ENCODE measurements around the gene OPN1SW.

The OPN1SW gene

DNA sequence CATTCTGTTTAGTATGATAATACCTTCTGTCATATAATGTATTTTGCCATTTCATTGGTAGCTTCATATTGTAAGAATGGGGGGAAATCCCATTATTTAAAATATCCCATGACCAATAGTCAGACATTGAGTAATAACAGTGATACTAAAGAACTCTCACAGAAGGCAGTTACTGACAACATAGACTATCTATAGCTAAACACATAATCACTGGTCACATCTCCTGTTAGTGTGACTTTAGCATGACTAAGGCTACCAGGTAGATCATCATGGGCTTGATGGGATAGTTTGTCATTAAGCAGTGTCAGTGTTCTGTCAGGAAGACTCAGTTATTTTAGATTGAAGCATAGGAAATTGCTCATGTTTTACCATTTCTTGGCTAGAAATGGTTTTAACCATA, 16.4 kb downstream of the OPN1SW start:
- DNase-seq (ENCODE audit: low spot score) (no peak), FAIRE-seq (no peak)

DNA sequence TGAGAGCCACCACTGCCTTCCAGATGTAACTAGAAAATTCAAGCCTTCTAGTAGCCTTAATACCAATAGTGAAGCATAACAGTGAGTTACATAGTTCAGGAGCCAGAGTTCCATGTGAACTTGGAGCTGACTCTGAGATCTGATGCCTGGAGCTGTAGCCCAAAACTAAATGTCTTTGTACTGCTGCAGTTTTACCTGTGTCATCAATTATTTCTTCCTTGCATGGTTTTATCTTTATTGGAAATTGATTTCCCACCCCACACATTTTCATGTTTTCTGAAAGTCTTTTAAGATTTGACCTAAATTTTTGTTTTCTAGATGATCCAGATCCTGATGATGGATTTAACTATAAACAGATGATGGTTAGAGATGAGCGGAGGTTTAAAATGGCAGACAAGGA, 17.0 kb downstream of the OPN1SW start:
- DNase-seq (ENCODE audit: low spot score) (no peak), FAIRE-seq (no peak)

DNA sequence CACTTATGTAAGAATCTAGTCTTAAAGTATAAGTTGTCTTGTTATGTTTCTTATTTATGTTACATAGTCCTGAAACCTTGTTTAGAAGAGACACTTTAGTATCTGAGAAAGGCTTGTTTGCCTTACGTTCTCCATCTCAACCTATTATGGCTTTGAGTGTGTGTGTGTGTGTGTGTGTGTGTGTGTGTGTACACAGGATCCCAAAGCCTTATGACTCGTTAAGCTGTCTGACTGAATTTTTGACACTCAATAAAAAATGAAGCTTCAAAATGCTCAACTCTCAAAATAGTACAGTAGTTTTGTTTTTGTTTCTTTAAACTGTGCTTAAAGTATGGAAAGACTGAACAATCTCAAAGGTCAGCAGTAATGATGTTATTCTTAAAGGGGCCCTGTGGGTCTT, 18.4 kb downstream of the OPN1SW start:
- DNase-seq (ENCODE audit: low spot score) = no peak
- FAIRE-seq = no peak

DNA sequence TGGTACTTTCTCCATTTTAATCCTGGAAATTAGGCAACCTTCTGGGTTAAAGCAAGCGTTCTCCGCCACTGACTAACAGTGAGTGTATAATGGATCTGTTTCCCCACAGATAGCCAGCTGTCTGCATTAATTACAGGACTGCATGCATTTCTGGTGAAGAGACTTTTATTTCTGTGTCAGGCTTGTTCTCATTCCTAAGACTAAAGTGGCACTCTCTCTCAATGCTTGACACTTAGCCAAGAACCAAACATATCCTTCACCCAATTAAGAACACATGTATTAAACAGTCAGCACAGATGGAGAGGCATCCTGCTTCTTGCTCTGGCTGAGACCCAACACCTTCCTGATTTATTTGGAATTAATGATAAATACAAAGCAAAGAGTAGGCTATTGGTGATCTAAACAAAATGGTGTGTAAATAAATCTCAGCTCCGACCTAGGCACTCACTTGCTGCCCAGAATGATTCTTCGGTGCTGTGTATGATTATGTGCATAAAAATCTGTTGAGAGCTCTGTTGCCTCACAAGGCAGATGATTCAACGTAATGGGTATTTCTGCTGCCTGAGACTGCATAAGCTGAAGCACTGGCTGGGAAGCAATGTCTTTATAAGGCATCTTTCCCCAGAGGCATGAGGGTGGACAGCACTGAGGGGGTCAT, 19.6 kb downstream of the OPN1SW start:
- DNase-seq (ENCODE audit: low spot score) = no peak
- FAIRE-seq = no peak

DNA sequence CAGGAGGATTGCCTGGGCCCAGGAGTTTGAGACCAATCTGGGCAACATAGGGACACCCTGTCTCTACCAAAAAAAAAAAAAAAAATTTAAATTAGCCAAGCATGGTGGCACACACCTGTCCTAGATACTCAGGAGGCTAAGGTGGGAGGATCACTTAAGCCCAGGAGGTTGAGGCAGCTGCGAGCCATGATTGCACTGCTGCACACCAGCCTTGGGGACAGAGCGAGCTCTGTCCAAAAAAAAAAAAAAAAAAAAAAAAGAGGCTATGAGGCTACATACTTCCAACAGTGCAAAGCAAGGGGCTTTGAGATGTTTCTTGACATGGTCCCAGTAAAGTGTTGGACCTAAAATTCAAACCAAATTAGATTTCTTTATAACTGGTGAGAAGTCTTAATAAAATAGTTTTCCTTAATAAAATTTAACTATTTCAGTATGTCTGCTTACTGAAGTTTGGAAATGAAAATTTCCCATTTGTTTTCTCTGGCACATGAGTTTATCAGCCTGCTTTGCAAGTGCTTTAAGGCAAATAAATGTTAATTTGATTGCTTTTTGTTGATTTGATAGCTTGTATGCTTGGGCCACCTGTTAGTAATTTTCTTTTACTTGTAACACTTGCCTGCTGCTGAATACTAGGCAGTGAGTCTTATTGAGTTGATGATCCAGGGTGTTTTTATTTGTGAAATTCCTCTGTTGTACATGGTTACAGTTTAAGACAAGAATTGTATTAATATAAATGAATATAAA, 20.3 kb downstream of the OPN1SW start:
- FAIRE-seq (no peak), DNase-seq (ENCODE audit: low spot score) (no peak)

DNA sequence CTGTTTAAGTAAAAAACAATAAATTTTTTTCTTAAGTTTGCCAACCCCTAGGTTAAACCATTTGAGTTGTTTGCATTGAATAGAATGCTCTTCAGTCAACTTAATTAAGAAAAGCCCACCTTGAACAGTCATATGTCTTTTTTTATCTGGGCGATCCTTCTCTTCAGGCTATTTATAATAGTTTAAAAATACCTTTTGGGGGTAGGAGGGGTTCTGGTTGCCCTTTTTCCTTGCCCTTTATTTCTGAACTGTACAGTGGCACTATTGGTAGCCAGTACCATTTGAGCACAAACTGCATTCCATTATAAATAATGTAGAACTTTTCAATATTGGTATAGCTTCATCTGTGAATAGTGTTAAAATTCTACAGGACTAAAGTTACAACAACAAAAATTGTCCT, 23.3 kb downstream of the OPN1SW start:
- DNase-seq (ENCODE audit: low spot score) = no peak
- FAIRE-seq = no peak

DNA sequence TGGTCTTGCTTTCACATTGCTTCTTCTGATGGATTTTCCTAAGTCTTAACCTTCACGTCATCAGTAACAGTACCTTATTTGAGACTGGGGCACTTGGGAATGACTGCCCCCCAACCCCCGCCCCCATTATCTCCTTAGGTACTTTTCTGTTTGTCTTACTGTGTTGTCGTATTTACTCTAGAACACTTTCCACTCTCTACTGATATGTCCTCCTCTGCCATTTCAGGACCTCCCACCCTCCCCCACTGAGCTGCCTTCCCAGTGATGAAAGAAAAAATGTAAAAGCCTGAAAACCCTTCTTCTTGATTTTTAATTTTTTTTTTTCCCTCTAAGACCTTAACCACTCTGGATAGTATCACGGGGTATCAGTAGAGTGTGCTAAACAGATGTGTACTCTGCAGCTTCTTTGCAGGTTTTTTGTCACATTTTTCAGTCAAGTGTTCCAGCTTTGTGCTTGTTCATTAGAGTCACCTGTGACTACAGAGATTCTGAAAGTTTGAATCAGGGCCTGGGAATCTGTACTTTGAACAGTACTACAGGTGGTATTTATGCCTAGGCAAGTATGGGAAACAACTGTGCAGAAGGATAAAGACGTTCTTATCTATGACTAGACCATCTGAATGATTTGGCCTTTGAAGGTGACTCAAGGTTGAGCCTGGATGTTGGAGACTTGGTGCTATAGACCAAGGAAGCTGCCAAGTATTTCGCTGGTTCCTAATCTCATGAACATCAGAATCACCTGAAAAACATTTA, 28.1 kb downstream of the OPN1SW start:
- FAIRE-seq (no peak), DNase-seq (ENCODE audit: low spot score) (no peak)

DNA sequence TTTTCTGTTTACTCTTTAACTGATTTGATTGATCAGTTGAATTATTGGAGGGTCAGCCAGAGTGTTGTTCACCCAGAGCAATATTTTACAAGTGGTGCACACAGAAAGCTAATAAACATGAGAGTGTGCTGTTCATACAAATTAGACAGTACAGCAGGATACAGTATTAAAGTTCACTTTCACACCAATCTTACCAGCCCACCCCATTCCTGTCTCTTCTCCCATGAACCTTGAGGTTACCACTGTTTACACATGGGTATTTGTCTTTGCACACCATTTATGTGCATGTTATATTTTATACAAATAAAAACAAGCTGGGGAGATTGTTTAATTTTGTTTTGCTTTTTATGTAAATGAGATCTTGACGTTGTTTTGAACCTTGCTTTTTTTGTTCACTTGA, 29.9 kb downstream of the OPN1SW start:
- DNase-seq (ENCODE audit: low spot score) (no peak), FAIRE-seq (no peak)

DNA sequence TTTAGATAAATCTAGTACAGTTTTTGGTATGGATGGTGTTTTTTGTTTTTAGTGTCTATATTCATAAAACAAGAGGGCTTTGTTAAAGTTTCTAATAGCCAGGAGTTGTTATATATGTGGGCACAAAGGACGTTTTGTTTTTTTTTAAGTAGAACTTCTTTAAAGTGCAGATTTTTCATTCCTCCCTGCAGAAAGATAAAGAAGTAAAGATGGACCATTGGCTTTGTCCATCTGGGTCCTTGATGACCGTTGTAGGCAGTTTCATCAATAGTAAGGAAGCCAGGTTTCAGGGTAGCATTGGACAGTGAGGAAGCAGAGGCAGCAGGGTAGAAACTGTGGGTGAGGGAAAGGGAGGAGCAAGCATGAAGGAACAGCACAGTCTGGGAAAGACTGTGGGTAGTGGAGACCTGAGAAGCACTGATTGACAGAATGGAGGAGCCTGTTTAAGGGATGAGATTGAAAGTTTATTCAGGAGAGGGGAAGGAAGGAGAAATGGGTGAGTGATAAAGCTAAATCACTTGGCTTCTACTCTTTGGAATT, 31.2 kb downstream of the OPN1SW start:
- no peak for FAIRE-seq

DNA sequence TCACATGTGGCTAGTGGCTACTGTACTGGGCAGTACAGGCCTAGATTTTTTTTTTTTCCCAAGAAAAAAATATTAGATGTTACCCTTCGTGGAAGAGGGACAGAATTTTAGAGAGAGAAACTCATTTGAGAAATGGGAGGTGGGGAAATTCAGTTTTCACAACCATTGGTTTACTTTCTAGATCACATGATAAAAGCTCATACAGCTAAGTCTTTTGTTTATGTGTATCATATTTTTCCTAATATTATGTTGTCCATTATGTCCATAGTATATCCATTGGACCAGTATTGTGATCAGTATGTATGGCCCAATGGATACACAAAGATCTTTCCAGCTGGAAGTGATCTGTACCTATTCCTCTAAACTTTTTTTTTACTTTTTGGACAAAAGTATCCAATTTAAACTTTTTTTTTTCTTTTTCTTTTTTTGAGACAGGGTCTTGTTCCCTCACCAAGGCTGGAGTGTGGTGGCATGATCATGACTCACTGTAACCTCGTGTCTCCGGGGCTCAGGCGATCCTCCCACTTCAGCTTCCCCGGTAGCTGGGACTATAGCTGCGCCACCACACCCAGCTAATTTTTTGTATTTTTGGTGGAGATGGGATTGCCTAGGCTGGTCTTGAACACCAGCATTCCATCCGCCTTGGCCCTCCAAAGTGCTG, 32.4 kb downstream of the OPN1SW start:
- FAIRE-seq = no peak
- DNase-seq (ENCODE audit: low spot score) = no peak

More for the DNA sequence above, 31.2 kb downstream of the OPN1SW start:
- no peak for DNase-seq (ENCODE audit: low spot score)

DNA sequence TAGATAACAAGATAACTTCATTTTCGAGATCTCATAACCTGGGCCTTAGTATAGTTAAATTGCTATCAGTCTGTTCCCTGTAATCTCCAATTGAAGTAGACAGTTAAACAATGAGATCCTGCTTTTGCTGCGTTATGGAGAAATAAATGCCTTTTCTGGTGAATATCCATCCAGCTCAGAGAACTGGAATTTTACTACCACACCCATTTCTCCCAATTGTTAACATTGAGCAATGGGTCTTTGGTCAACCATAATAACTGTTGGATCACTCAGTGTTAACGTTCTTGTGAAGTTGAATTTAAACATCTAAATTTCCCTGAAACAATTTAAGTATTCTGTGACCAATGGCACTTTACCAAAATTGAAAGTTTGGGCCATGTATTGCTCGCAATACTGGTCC, 33.4 kb downstream of the OPN1SW start:
- FAIRE-seq (no peak), DNase-seq (ENCODE audit: low spot score) (no peak)

DNA sequence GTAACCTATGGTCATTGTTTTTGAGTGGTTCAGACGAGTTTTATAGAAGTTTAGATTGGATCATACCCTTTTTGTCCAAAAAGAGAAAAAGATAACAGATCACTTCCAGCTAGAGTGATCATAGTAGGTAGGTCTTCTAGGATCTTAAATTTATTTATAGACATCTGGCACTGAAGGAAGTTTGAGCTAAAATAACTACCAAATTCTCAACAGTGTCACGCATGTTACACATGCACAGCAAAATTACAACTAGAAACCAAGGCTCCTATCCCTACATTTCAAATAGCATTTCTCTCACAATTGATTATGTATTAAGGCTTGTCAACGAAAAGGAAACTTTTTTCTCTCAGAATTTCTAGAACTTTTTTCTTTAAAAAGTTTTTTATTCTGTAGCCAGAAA, 34.1 kb downstream of the OPN1SW start:
- DNase-seq (ENCODE audit: low spot score) = no peak
- no peak for FAIRE-seq

DNA sequence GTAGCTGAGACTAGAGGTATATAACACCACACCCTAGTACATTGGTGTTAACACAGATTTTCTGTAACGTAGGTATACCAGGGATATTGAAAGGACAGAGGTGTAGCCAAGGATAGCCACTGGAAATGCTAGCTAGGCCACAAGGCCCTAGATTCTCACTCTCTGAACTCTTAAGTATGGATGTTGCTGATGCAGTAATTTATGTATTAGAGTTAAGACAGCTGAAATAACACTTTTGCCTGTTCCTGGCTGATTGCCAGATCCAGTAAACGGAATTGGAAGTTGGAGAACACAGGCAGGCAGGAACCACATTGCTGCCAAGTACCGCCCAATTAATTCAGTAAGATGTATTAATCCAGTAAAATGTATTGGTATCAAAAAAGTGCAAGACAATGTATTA, 34.6 kb downstream of the OPN1SW start:
- DNase-seq (ENCODE audit: low spot score) (no peak), FAIRE-seq (no peak)

DNA sequence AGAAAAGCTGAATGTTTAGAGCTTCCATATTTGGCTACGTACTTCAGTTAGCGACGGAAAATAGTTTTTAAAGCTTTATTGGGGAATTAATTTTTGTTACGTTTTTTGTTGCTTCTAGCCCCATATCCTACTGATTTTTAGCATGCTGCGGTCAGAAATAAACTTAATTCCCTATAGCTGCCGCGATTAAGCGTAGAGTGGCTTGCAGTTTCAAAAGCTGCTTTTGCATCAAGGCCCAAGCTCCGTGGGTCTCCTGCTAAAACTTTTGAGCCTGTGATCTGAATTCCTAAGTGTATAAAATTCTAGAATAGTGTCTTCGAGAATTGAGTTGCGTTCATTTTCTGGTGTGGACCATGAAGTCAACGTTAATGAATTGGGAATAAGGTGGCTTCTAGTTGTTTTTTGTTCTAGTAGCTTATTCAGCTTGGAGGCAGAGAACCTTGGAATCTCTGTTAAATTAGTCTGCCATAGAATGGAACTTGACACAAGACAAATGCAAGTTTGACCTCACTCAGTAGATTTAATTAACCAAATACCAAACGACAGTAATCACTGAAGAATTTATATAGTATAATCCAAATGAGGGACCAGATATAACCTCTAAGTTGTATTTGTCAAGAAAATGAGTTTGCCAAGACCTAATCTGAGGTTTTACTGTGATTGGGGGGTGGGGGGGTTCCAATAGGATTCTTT, 35.5 kb downstream of the OPN1SW start:
- no peak for FAIRE-seq

DNA sequence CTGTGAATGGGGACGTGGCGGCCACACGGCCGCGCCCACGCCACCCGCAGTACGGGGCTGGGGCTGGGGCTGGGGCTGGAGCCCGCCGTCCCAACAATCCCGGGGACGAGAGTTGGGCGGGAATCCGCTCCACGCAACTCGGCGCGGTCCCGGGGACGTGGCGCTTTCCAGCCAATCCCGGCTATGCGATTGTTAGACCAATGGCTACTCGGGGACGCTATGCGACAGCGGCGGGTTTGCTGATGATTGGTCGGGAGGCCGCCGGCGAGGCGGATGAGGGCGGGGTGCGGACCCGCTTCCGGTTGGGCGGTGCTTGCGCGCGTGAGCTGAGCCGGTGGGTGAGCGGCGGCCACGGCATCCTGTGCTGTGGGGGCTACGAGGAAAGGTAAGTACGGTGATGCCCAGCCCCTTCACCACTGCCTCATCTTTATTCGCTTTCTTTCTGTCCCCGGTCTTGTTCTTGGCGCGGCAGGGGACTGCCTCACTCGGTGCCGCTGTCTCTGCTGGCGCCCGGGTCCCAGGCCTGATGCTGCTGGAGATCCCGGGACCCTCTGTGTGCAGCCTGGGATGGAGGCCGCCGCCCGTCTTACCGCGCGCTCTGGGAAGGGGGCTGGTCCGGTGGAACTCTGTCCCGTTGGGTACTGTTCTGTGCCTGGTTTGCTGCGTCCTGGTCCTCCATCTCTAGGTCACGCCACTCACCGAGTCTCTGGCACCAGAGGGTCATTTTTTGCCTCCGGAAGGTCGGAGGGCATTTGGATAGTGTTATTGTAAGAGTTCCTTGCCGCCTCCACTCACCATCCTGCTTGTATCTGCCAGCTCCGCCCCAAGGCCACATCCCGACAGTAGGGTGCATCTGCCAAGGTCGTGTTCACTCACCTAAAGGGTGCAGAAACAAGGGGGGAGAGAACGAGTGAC, 36.3 kb downstream of the OPN1SW start, which contains the start of gene CALU:
Gene CALU, plus strand, starts transcription at position 312 of the 915 bp plus-strand sequence. CDS start 9,225 bp downstream, outside the sequence.
- peak; percentile 82 for FAIRE-seq
- peak; percentile 95 for DNase-seq (ENCODE audit: low spot score)

More for the DNA sequence above, 35.5 kb downstream of the OPN1SW start:
- no peak for DNase-seq (ENCODE audit: low spot score)

DNA sequence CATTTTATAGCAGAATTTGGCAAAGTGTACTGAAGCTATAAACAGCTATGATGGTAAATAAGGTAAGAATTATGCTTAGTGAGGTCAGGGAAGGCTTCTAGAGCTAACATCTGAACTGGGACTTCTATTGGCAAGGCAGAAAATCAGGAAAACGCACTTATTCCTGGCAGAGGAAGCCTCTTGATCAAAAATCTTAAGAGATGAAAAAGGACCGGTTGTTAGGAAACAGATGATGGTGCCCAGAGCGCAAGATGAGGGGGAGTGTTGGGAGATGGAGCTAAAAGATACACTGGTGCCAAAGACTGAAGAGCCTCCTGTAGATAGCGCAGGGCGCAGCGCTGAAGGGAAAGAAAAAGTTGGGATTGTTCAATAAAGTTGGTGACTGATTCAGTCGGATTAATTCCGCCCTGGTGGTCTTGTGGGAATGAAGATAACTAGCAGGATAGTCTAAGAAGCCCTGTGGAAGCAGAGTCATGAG, 37.0 kb downstream of the OPN1SW start:
- FAIRE-seq (no peak), DNase-seq (ENCODE audit: low spot score) (no peak)

DNA sequence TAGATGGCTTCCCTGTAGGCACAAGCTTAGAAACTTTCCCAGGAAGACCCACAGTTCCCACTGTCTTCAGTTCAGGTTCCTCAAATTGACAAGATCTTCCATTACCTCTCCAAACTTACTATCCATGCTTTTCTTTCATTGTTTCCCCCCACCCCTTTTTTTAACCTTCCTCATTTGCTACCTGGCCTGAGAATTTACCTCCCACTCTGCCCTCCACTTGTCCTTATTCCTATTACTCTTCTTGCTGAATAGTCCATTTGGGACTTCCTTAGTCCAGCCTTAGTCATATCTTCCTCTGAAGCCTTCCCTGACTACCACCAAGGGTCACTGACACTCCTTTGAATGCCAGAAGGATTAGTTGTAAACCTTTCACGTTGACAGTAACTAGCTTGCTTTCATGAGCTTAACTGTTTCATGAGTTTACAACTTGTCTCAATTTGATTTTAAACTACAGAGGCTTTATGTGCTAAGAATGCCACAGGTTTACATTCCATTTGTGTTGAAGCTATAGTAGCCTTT, 37.7 kb downstream of the OPN1SW start:
- peak; percentile 81 for DNase-seq (ENCODE audit: low spot score)
- FAIRE-seq = peak; percentile 84

DNA sequence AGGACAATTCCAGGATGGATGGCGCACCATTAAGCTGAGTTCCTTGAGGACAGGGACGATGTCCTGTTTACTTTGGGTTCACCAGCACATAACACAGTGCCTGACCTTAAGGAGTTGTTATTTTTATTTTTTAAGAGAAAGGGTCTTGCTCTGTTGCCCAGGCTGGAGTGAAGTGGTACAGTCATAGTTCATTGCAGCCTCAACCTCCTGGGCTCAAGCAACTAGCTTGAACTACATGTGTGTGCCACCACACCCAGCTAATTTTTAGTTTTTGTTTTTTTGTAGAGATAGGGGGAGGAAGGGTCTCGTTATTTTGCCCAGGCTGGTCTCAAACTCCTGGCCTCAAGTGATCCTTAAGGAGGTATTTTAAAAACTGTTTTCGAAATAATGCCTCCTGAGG, 38.2 kb downstream of the OPN1SW start:
- DNase-seq (ENCODE audit: low spot score) = no peak
- FAIRE-seq = no peak

DNA sequence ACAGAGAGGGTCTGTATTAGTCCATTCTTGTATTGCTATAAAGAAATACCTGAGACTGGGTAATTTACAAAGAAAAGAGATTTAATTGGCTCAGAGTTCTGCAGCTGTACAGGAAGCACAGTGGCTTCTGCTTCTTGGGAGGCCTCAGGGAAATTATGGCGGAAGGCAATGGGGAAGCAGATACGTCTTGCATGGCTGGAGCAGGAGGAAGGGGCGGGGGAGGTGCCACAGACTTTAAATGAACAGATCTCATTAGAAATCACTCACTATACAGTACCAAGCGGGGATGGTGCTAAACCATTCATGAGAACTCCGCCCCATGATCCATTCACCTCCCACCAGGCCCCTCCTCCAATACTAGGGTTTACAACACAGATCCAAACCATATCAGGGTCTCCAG, 40.2 kb downstream of the OPN1SW start:
- FAIRE-seq (no peak), DNase-seq (ENCODE audit: low spot score) (no peak)
